ENCODE results near the gene TPCN1. TPM values are rescaled to one million over a fixed set of nuclear protein-coding genes. Genes with fewer than 3 reads are reported as not detected.

Gene TPCN1
- total RNA-seq, 1 experiment from 2014 or later: 29.7 TPM

DNA sequence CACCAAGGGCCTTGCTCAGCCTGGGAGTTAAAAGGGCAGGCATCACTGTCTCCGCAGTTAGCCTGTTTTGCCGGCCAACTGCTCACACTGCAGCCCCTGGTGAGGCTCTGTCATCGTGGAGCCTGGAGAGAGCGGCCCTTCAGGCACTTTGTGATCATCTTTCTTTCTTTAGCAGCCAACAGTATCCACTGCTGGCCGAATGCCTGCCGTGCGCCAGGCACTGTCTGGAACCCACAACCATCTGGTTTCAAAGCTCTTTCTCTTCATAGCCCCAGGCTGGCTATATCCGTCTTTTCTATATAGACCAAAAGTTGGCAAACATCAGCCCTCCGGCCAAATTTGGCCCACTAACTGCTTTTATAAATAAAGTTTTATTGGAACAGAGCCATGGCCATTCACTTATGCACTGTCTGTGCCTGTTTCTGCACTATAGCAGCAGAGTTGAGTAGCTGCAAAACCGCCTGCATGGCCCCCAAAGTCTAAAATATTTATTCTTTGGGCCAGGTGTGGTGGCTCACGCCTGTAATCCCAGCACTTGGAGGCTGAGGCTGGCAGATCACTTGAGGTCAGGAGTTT lies 84.1 kb downstream of the TPCN1 start:
- Histone ChIP-seq H3K36me3 (ENCODE audit: control insufficient read depth in 1 of 2, insufficient read depth in 2 of 2, low read length in 2 of 2) (peaks cover 13 to 24% of the 10 kb centered on the region in 2 experiments; a peak in 3 of 4 replicates), H3K4me2 (ENCODE audit: low read length) (no peak overlapping the region), H3K4me1 (ENCODE audit: control insufficient read depth in 1 of 2, insufficient read depth in 2 of 2, low read length in 2 of 2) (peaks cover 3 to 10% of the 10 kb centered on the region in 2 experiments), H3K9me2 (ENCODE audit: insufficient read depth) (no peaks in the 10 kb centered on the region), H3K79me2 (ENCODE audit: insufficient read depth, low read length) (no peaks in the 10 kb centered on the region), H3K9me3 (ENCODE audit: control insufficient read depth in 1 of 2, insufficient read depth in 1 of 2, low read depth in 1 of 2, low read length in 2 of 2) (no peaks in the 10 kb centered on the region), H2AFZ (ENCODE audit: low read depth, low read length, poor library complexity, severe bottlenecking) (no peak overlapping the region), H3K4me3 (replicated peaks in 1 of 2; ENCODE audit: low read depth in 1 of 2, low read length in 2 of 2) (no peak overlapping the region), H4K20me1 (ENCODE audit: insufficient read depth) (no peaks in the 10 kb centered on the region), H3K9ac (ENCODE audit: low read length) (no peak overlapping the region), H3K27ac (ENCODE audit: low read depth, low read length) (no peak overlapping the region), H3K27me3 (ENCODE audit: insufficient read depth, low read length) (no peaks in the 10 kb centered on the region)
- intact Hi-C loops (cut with micrococcal nuclease): no loop called here
- ChIA-PET RAD21 (ENCODE audit: low non-redundant PET in 1 of 2, low total read pairs in 2 of 2, uncharacterized antibody in 2 of 2, unreplicated experiment in 2 of 2) (no interaction called here), CTCF (no interaction called here), POLR2A (no interaction called here)
- DNase-seq (ENCODE audit: low read depth, low spot score): no peak
- no peak for TF ChIP-seq SRF (IDR thresholded peaks at IDR 0.05; ENCODE audit: low read depth)
- ATAC-seq: no peak
- BruUV-seq (replicated peaks): no TSS peak

DNA sequence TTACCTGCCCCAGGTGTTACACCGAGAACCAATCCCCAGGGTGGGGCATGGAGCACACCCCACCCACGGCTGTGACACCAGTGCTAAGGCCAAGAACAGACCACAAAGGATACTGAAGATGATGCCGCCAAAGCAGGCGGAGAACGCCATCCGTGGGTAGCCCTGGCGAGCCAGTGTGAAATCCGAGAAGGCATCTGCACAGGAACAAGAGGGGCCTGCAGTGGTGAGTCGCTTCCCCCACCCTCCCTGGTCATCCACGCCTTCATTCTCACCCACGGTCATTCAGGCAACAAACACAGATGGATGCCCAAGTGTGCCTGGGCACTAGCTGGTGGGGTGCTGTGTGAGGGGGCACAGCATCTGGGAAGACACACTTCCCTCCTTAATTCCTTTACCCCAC lies 85.1 kb downstream of the TPCN1 start:
- intact Hi-C loops (cut with micrococcal nuclease): no loop called here
- no peaks in the 10 kb centered on the region for H3K9me3 ChIP-seq (ENCODE audit: control insufficient read depth in 1 of 2, insufficient read depth in 1 of 2, low read depth in 1 of 2, low read length in 2 of 2)
- DNase-seq (ENCODE audit: low read depth, low spot score) (no peak), ATAC-seq (peak; percentile 41; the same call in 1 of the 2 replicates)
- ChIA-PET CTCF (no interaction called here), RAD21 (ENCODE audit: low non-redundant PET in 1 of 2, low total read pairs in 2 of 2, uncharacterized antibody in 2 of 2, unreplicated experiment in 2 of 2) (no interaction called here), POLR2A (no interaction called here)
- no peaks in the 10 kb centered on the region for H4K20me1 ChIP-seq (ENCODE audit: insufficient read depth)
- no TSS peak for BruUV-seq (replicated peaks)
- H3K9ac ChIP-seq (ENCODE audit: low read length): no peak overlapping the region
- H3K27me3 ChIP-seq (ENCODE audit: insufficient read depth, low read length): no peaks in the 10 kb centered on the region
- no peak overlapping the region for H3K4me3 ChIP-seq (replicated peaks in 1 of 2; ENCODE audit: low read depth in 1 of 2, low read length in 2 of 2)
- no peaks in the 10 kb centered on the region for H3K9me2 ChIP-seq (ENCODE audit: insufficient read depth)
- TF ChIP-seq, protein P1, sequence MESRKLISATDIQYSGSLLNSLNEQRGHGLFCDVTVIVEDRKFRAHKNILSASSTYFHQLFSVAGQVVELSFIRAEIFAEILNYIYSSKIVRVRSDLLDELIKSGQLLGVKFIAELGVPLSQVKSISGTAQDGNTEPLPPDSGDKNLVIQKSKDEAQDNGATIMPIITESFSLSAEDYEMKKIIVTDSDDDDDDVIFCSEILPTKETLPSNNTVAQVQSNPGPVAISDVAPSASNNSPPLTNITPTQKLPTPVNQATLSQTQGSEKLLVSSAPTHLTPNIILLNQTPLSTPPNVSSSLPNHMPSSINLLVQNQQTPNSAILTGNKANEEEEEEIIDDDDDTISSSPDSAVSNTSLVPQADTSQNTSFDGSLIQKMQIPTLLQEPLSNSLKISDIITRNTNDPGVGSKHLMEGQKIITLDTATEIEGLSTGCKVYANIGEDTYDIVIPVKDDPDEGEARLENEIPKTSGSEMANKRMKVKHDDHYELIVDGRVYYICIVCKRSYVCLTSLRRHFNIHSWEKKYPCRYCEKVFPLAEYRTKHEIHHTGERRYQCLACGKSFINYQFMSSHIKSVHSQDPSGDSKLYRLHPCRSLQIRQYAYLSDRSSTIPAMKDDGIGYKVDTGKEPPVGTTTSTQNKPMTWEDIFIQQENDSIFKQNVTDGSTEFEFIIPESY (IDR thresholded peaks at IDR 0.05; ENCODE audit: extremely low read depth, insufficient replicate concordance, low read length): no peak
- no peaks in the 10 kb centered on the region for H3K79me2 ChIP-seq (ENCODE audit: insufficient read depth, low read length)
- peaks cover 0 to 7% of the 10 kb centered on the region in 2 experiments; a peak in 2 of 4 replicates for H3K4me1 ChIP-seq (ENCODE audit: control insufficient read depth in 1 of 2, insufficient read depth in 2 of 2, low read length in 2 of 2)
- peaks cover 13 to 24% of the 10 kb centered on the region in 2 experiments; a peak in 3 of 4 replicates for H3K36me3 ChIP-seq (ENCODE audit: control insufficient read depth in 1 of 2, insufficient read depth in 2 of 2, low read length in 2 of 2)
- no peak overlapping the region for H2AFZ ChIP-seq (ENCODE audit: low read depth, low read length, poor library complexity, severe bottlenecking)
- no peak overlapping the region for H3K27ac ChIP-seq (ENCODE audit: low read depth, low read length)
- H3K4me2 ChIP-seq (ENCODE audit: low read length): peak overlapping the region; percentile 36; the same call in 1 of the 2 replicates

All from HCT116 (cell line).